Pancreas (tissue), 10 donors: ENCODE data around the gene CFAP119. TPM values are rescaled to one million over a fixed set of nuclear protein-coding genes. Genes with fewer than 3 reads are reported as not detected.
A peak's percentile ranks its signal among the peaks of the same experiment; 100 is the strongest.

Experiments used
- ATAC-seq, 4 donors: fragments of 200-7000 bp; cut with Tn5 transposase; one replicate each; pipeline versions ENCODE4 v1.8.0 to v1.9.1; 2020; ENCODE audit warnings: mild to moderate bottlenecking in 4 of 4, moderate library complexity in 4 of 4
- DNase-seq, 6 donors: peaks; one replicate each; pipeline ENCODE4 v3.0.0-alpha.2; 2020
- FAIRE-seq: peaks from 2 replicates; lab custom pipeline; 2012; peaks lifted over from hg19 to GRCh38; lab: Jason Lieb, UNC
- H3K27ac ChIP-seq, 4 donors: fragments of 200-600 bp; sonication (generic); 1 replicate in 3 of 4; 2 replicates in 1 of 4; pipeline versions ENCODE4 v1.5.0 to v1.8.0; 2020
- H3K27me3 ChIP-seq, 4 donors: fragments of 200-600 bp; one replicate each; pipeline ENCODE4 v1.8.0; 2021
- H3K36me3 ChIP-seq, 3 donors: fragments of 200-600 bp; sonication (generic) in 1 of 3; one replicate each; pipeline versions ENCODE4 v1.5.0 to v1.8.0; 2020 to 2021
- H3K4me1 ChIP-seq, 3 donors: fragments of 200-600 bp; one replicate each; pipeline ENCODE4 v1.8.0; 2021
- H3K4me3 ChIP-seq, 4 donors: fragments of 200-600 bp; sonication (generic) in 2 of 4; one replicate each; pipeline versions ENCODE4 v1.5.0 to v1.8.0; 2020 to 2021
- H3K9me3 ChIP-seq, 4 donors: fragments of 200-600 bp; one replicate each; pipeline ENCODE4 v1.8.0; 2021
- CTCF ChIP-seq, 4 donors: fragments of 200-600 bp; sonication (generic) in 3 of 4; IDR thresholded peaks; one replicate each; pipeline versions ENCODE4 v1.5.0 to v1.8.0; 2021; ENCODE audit warnings: antibody characterized with exemption in 4 of 4
- WGBS, 2 donors: extraction: QIAGEN DNeasy Blood & Tissue Kit; methylation state at CpG; one replicate each; pipeline ENCODE4 v1.1.7; 2013; 5-methylcytosine and 5-hydroxymethylcytosine counted together
- intact Hi-C, 3 donors: fragments of 100-400 bp; cut with DNase I; formaldehyde crosslinking; loops; one replicate each; pipeline versions ENCODE4 v1.11.1 to v1.14.2; 2022
- polyA plus RNA-seq, 2 donors: library from polyadenylated mRNA; stranded (reverse); fragments of 200-250 nt; gene quantifications; one replicate each; pipeline ENCODE4 v1.2.3, GENCODE V29; 2013
- total RNA-seq, 6 donors: library from RNA; stranded (reverse); fragmentation: NEBNext Ultra II Directional in 4 of 6; extraction: Animal tissue kit (Norgen Biotek cat#: 25700) in 4 of 6; gene quantifications; one replicate each; pipeline versions ENCODE4 v1.2.1 to v1.2.4, GENCODE V29; 2021 to 2023
- donor health status: healthy with polysubstance abuse.
- donor health status: DM: no; HTN: no; CAD: no; lungs with moderate emphysema.
- donor health status: DM: no; HTN: no; CAD: no.
- donor health status: control.
- donor health status: control.
- donor health status: Bipolar disorder and iron deficiency.
- donor health status: DM: yes; HTN: yes; CAD: no.
- donor health status: DM: no; HTN: no; CAD: no.
- donor health status: DM: no; HTN: no; CAD: no.
- donor health status: DM: yes; HTN: yes; CAD: no.

The CFAP119 gene
- total and polyA plus RNA-seq, 8 donors: 1.7 to 32.1 (median 3.4) TPM

- Histone ChIP-seq H3K27me3 (no peaks in the 10 kb centered on the region), H3K27ac (no peak overlapping the region)
Measured at GRCh38 chr16:30737794-30738648, 23.8 kb downstream of the CFAP119 start.

GRCh38 chr16:30736995-30737793 is 24.7 kb downstream of the CFAP119 start:
- DNase-seq (no peak), FAIRE-seq (no peak), ATAC-seq (no peak)
- no peak overlapping the region for H3K27ac ChIP-seq
- no peaks in the 10 kb centered on the region for H3K27me3 ChIP-seq
- 95 to 96% methylated on average over 14 to 17 of the region's 17 CpGs for WGBS, 2 donors
- H3K4me1 ChIP-seq: peaks cover 12 to 24% (median 16%) of the 10 kb centered on the region in 3 donors
- TF ChIP-seq CTCF (IDR thresholded peaks at IDR 0.05): no peak
- no peaks in the 10 kb centered on the region for H3K9me3 ChIP-seq
- peaks cover 9 to 68% (median 40%) of the 10 kb centered on the region in 3 donors for H3K36me3 ChIP-seq
- no peak overlapping the region for H3K4me3 ChIP-seq
- intact Hi-C loops: no loop called here

More at GRCh38 chr16:30737794-30738648, 23.8 kb downstream of the CFAP119 start:
- peaks cover 9 to 60% (median 38%) of the 10 kb centered on the region in 3 donors for H3K36me3 ChIP-seq
- H3K4me1 ChIP-seq: peaks cover 12 to 25% (median 16%) of the 10 kb centered on the region in 3 donors
- 95 to 96% methylated on average over 25 of the region's 25 CpGs for WGBS, 2 donors
- no peak overlapping the region for H3K4me3 ChIP-seq
- ATAC-seq (no peak), DNase-seq (peak in 1 of 6 donors; percentile 54), FAIRE-seq (no peak)
- no peaks in the 10 kb centered on the region for H3K9me3 ChIP-seq
- intact Hi-C loops: no loop called here
- no peak for TF ChIP-seq CTCF (IDR thresholded peaks at IDR 0.05)

GRCh38 chr16:30731411-30731810 is 30.5 kb downstream of the CFAP119 start:
- WGBS, 2 donors: 91 to 99% methylated on average over 3 of the region's 3 CpGs
- H3K27me3 ChIP-seq: no peaks in the 10 kb centered on the region
- H3K4me1 ChIP-seq: no peaks in the 10 kb centered on the region
- ATAC-seq (no peak), DNase-seq (no peak), FAIRE-seq (no peak)
- intact Hi-C loops: no loop called here
- no peak for TF ChIP-seq CTCF (IDR thresholded peaks at IDR 0.05)
- H3K36me3 ChIP-seq: peaks cover 1 to 78% (median 33%) of the 10 kb centered on the region in 3 donors
- H3K9me3 ChIP-seq: no peaks in the 10 kb centered on the region
- no peak overlapping the region for H3K4me3 ChIP-seq
- no peak overlapping the region for H3K27ac ChIP-seq

- Histone ChIP-seq H3K4me3 (no peak overlapping the region), H3K36me3 (peaks cover 3 to 76% (median 36%) of the 10 kb centered on the region in 3 donors), H3K27ac (no peak overlapping the region), H3K9me3 (no peaks in the 10 kb centered on the region), H3K4me1 (peaks cover 0 to 5% (median 0%) of the 10 kb centered on the region in 3 donors), H3K27me3 (no peaks in the 10 kb centered on the region)
- TF ChIP-seq CTCF (IDR thresholded peaks at IDR 0.05): no peak
- ATAC-seq: no peak
- no peak for FAIRE-seq
- 87 to 89% methylated on average over 17 of the region's 17 CpGs for WGBS, 2 donors
- DNase-seq: peak in 1 of 6 donors; percentile 27
- intact Hi-C loops: no loop called here
Measured at GRCh38 chr16:30728899-30729672, 32.8 kb downstream of the CFAP119 start.
